Calu3 (cell line): ENCODE measurements around the gene CYTL1. TPM values are rescaled to one million over a fixed set of nuclear protein-coding genes. Genes with fewer than 3 reads are reported as not detected.
"Not testable (repeated sequence)": the region's sequence is repeated elsewhere in the genome, so short reads cannot be mapped to it uniquely, and the experiment has no call there.

Source experiments
- BruUV-seq: library from RNA; stranded (reverse); fragments of 400-500 nt; replicated peaks from 2 replicates; lab custom pipeline; 2021; lab: Mats Ljungman, UMichigan
- CTCF ChIA-PET: fragments of 300-600 bp; sonication (Branson Sonifier 250); formaldehyde crosslinking; loops from one replicate; lab custom pipeline; 2022; ENCODE audit warnings: antibody characterized with exemption; lab: Charles Lee
- DNase-seq: peaks from one replicate; pipeline ENCODE4 v3.0.0; 2022
- H3K27ac Mint-ChIP-seq: one replicate; pipeline ENCODE4 v1.8.0; 2022; ENCODE audit warnings: mixed read lengths; ENCODE audit not compliant: unreplicated experiment
- H3K27me3 Mint-ChIP-seq: one replicate; pipeline ENCODE4 v1.8.0; 2022; ENCODE audit warnings: mixed read lengths; ENCODE audit not compliant: unreplicated experiment
- H3K36me3 Mint-ChIP-seq: one replicate; pipeline ENCODE4 v1.8.0; 2022; ENCODE audit warnings: mild to moderate bottlenecking, moderate library complexity, mixed read lengths; ENCODE audit not compliant: insufficient read depth, unreplicated experiment
- H3K4me1 Mint-ChIP-seq: one replicate; pipeline ENCODE4 v1.8.0; 2022; ENCODE audit warnings: mild to moderate bottlenecking, low read depth, mixed read lengths; ENCODE audit not compliant: unreplicated experiment
- H3K4me3 Mint-ChIP-seq: one replicate; pipeline ENCODE4 v1.8.0; 2022; ENCODE audit warnings: mild to moderate bottlenecking, low read depth, moderate library complexity, mixed read lengths; ENCODE audit not compliant: unreplicated experiment
- H3K9me3 Mint-ChIP-seq: one replicate; pipeline ENCODE4 v1.8.0; 2022; ENCODE audit warnings: low read depth, mixed read lengths; ENCODE audit not compliant: unreplicated experiment
- CTCF ChIP-seq: fragments of 200-600 bp; IDR thresholded peaks from one replicate; pipeline ENCODE4 v1.8.0; 2022; ENCODE audit warnings: antibody characterized with exemption; ENCODE audit not compliant: unreplicated experiment
- intact Hi-C: fragments of 100-400 bp; cut with micrococcal nuclease; formaldehyde crosslinking; loops from one replicate; pipeline ENCODE4 v1.10.0; 2022; ENCODE audit not compliant: unreplicated experiment
- total RNA-seq: library from RNA; stranded (reverse); gene quantifications from 2 replicates; pipeline ENCODE4 v1.2.3, GENCODE V29; 2022

Gene CYTL1
- total RNA-seq, 1 experiment from 2014 or later, result not detected

- H3K4me3 Mint-ChIP-seq, result no peak overlapping the region
- intact Hi-C loops, result no loop called here
- TF ChIP-seq CTCF, result no peak
- no peak overlapping the region for H3K27ac Mint-ChIP-seq
- no peaks in the 10 kb centered on the region for H3K27me3 Mint-ChIP-seq
- DNase-seq, result no peak
- CTCF ChIA-PET, result no interaction called here
- H3K4me1 Mint-ChIP-seq, result no peaks in the 10 kb centered on the region
- H3K36me3 Mint-ChIP-seq, result no peaks in the 10 kb centered on the region
- peaks cover 5% of the 10 kb centered on the region for H3K9me3 Mint-ChIP-seq
- no TSS peak for BruUV-seq
Measured at GRCh38 chr4:5003372-5003857, 15.8 kb downstream of the CYTL1 start.

- H3K4me1 Mint-ChIP-seq, intact Hi-C loops, H3K27me3 Mint-ChIP-seq, H3K4me3 Mint-ChIP-seq, H3K36me3 Mint-ChIP-seq, CTCF ChIA-PET, H3K27ac Mint-ChIP-seq, H3K9me3 Mint-ChIP-seq, BruUV-seq, DNase-seq: not testable (repeated sequence)
Measured at GRCh38 chr4:5001641-5002040, 17.6 kb downstream of the CYTL1 start.

GRCh38 chr4:4996935-4997334, 22.3 kb downstream of the CYTL1 start:
- H3K27ac Mint-ChIP-seq, CTCF ChIA-PET, BruUV-seq, H3K36me3 Mint-ChIP-seq, H3K9me3 Mint-ChIP-seq, H3K4me1 Mint-ChIP-seq, intact Hi-C loops, H3K4me3 Mint-ChIP-seq, DNase-seq, H3K27me3 Mint-ChIP-seq: not testable (repeated sequence)

- Mint-ChIP-seq H3K4me1 (no peaks in the 10 kb centered on the region), H3K27ac (no peak overlapping the region), H3K9me3 (peaks cover 2% of the 10 kb centered on the region), H3K4me3 (no peak overlapping the region), H3K27me3 (no peaks in the 10 kb centered on the region), H3K36me3 (no peaks in the 10 kb centered on the region)
- intact Hi-C loops, result no loop called here
- CTCF ChIA-PET, result no interaction called here
- DNase-seq, result no peak
- no TSS peak for BruUV-seq
- TF ChIP-seq CTCF, result no peak
Measured at GRCh38 chr4:4995908-4996265, 23.4 kb downstream of the CYTL1 start.

GRCh38 chr4:4995103-4995907, 24.0 kb downstream of the CYTL1 start:
- Mint-ChIP-seq H3K36me3 (no peaks in the 10 kb centered on the region), H3K4me1 (no peaks in the 10 kb centered on the region), H3K4me3 (no peak overlapping the region), H3K27me3 (no peaks in the 10 kb centered on the region), H3K9me3 (peaks cover 2% of the 10 kb centered on the region), H3K27ac (no peak overlapping the region)
- BruUV-seq, result no TSS peak
- CTCF ChIA-PET, result no interaction called here
- peak; percentile 51 for DNase-seq
- intact Hi-C loops, result no loop called here
- TF ChIP-seq CTCF, result peak; percentile 51
